IPS DF 4.7 (cell line): Measurements from ENCODE around the gene KLF13.

ENCODE experiments used
- DNase-seq: peaks from one replicate; pipeline ENCODE4 v3.0.0-alpha.2; 2013; ENCODE audit warnings: low spot score; ENCODE audit errors: extremely low read depth

KLF13 gene

GRCh38 chr15:31361764-31362515, 35.3 kb downstream of the KLF13 start:
- DNase-seq = no peak

- no peak for DNase-seq
Observed at GRCh38 chr15:31362886-31363285, 36.3 kb downstream of the KLF13 start.

GRCh38 chr15:31364301-31365031, 37.8 kb downstream of the KLF13 start:
- no peak for DNase-seq

- DNase-seq = no peak
Observed at GRCh38 chr15:31365032-31365654, 38.5 kb downstream of the KLF13 start.

DNA sequence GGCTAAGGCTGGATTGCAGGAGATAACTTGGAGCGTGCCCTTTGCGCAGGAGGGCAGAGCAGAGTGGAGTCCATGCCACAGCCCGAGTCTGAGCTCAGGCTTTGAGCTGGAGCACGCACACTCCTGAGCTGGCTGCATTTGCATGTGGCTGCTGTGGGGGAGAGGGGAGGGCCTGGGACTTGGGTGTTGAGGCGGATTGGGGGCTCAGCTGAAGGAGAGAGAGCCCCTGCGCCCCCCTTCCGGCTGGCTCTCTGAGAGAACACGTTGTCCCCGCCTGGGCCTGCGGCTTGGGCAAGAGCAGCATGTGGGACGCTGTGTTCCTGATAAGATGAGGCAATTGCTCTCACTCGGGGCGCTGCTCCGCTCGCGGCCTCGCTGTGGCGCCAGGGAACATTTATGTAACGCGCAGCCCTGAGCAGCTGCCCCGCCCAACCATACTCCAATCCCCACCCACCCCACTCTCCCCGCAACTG, 39.1 kb downstream of the KLF13 start:
- DNase-seq = no peak

GRCh38 chr15:31366169-31366734, 39.6 kb downstream of the KLF13 start:
- DNase-seq = no peak

DNA sequence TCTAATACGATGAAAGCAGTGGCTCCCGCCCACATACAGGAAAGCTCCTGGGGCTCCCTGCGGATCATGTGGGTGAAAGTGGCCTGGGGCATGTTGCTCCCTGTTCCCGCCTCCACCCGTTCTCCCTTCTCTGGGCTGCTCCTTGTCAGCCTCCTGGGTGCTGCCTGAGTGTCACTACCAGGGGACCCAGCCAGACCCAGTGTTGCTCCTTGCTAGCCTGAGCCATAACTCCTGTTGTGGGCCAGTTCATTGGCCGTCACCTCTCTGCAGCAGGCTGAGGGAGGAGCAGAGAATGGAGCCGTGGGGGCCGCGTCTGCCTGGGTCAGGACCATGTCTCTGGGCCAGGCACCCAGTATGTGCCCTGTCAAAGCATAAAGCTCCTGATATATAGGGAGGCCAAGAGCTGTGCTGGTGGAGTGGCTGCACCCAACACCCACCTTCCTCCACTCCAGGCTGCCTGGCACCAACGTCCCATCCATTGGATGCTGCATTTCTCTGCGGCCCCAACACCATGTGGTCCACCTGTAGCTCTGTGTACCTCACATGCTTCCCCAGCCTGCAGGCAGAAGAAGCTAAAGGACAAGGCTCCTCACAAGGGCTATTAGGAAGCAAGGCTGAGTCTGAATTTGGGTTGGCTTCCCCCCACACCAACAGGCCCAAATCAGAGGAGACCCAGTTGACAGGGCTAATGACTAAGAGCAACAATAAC, 40.5 kb downstream of the KLF13 start:
- no peak for DNase-seq

- no peak for DNase-seq
Observed at GRCh38 chr15:31367730-31368344, 41.2 kb downstream of the KLF13 start.

DNA sequence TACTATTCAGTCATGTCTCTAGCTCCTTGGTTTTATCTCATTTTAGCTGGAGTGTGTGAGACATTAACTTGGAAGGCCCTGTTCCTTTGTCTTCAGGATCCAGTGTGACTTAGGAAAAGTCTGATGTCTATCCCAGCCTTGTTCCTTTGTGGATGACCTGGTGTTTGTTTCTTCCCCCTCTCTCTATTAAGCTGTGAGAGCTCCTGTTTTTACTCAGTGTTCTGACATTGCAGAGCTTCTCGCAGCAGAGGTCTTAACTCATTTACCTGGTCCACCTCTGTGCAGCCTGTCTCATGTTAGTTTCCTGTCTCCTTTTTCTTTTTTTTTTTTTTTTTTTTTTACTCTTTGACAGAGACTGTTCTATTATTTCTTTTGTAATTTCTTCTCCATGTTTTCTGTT, 43.1 kb downstream of the KLF13 start:
- no peak for DNase-seq

- DNase-seq = no peak
Observed at GRCh38 chr15:31371520-31372240, 45.0 kb downstream of the KLF13 start.

- DNase-seq = no peak
Observed at GRCh38 chr15:31372635-31373091, 46.0 kb downstream of the KLF13 start.

DNA sequence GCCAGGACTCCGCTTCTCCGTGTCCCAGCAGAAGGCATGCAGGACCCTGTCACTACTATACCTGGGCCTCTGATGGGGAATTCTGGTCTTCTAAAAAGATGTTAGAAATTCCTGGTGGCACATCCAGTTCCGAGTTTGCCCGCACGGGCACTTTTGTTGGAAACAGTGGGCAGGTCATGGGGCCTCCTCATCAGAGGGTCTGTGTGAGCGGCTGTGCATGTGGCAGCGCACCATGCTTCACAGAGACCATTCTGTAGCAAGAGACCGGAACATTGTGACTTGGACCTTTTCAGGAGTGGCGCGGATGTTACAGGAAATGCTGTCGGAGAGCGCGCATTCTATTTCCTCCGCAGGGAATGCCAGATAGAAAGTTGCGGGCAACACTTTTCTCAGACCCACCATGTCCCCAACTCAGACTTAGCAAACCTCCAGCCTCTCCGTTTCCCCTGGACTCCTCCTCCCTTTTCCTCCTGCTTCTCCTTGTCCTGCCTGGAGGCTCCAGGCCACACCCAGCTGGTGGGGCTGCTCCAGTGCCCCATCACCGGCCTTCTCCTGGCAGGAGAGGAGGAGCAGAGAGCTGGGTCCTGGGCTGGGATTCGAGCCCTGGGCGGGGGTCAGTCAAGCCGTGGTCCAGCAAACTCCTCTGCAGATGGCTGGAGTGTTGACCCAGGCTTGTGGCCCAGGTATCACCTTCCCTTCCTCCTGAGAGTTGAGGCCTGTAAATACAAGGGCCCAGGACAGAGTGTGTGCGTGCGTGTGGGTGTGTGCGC, 46.6 kb downstream of the KLF13 start:
- no peak for DNase-seq

GRCh38 chr15:31373970-31374369, 47.3 kb downstream of the KLF13 start:
- no peak for DNase-seq

DNA sequence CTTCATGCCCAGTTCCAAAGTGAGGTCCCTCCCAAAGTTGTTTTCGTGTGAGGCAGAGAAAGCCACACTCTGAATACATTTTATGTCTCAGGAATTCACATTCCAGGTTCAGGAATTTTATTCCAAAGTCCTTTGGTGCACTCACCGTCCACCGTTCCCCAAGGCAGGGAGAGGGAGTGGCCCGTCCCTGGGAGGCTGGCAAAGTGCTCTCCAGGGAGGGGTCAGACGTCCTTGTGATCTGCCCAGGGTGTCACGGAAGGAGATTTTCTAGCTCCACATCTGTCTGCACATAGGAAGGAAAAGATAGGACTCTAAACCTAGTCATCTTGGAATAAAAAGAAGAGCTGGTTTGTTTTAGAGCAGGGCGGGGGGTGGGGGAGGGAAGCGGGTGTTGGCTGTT, 47.9 kb downstream of the KLF13 start:
- DNase-seq = no peak

DNA sequence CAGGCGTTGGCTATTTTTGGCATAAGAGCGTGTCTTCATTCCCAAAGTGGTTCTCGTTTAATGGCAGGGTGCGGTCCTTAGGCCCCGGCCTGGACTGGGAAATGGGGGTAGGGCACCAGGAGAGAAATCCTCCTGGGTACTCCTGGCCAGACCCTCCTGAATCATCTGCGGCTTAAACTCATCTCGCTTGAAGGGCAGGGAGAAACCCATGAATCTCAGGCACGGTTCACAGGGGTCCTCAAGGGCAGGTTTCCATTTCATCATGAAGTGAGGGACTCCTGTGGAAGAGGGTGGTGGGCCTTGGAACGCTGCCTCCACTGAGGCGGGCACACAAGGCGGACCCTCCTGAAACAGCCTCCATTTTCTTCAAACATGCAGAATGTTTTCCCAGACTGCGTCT, 48.4 kb downstream of the KLF13 start:
- DNase-seq = no peak

DNA sequence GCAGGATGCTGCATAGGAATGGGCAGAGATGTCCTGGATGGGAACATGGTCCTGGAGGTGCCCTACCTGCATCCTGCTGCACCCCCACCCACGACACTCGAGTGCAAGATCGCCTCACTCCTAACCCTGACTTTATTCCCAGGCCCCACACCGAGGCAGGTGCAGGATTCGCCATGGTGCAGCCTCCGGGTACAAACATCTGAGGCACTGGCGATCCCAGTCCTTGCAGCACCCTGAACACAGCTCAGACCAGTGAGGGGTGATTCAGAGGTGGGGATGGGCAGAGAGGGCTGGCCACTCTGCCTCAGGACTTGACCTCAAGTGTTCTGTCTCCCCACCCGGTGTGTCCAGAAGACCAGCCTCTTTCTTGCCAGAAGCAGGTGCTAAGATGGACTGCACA, 49.1 kb downstream of the KLF13 start:
- no peak for DNase-seq

- no peak for DNase-seq
Observed at GRCh38 chr15:31376511-31376910, 49.9 kb downstream of the KLF13 start.

DNA sequence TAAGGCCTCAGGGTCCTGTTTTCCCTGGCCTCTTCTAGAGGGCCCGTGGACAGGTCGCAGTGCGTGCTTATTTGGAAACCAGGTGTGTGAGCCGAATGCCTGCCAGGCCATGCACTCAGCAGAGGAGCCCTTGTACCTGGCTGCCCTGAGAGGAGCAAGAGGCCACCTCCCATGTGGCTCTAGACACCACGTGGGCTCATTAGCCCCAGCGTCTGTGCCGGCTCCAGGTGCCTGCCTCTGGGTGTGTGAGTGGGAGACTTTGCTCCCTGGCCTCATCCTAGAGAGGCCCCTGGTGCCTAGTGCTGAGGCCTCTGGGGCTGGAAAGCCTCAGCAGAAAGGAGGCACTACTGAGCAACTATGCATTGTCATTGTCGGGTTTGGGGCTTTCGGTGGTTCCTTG, 50.4 kb downstream of the KLF13 start:
- DNase-seq = no peak

DNA sequence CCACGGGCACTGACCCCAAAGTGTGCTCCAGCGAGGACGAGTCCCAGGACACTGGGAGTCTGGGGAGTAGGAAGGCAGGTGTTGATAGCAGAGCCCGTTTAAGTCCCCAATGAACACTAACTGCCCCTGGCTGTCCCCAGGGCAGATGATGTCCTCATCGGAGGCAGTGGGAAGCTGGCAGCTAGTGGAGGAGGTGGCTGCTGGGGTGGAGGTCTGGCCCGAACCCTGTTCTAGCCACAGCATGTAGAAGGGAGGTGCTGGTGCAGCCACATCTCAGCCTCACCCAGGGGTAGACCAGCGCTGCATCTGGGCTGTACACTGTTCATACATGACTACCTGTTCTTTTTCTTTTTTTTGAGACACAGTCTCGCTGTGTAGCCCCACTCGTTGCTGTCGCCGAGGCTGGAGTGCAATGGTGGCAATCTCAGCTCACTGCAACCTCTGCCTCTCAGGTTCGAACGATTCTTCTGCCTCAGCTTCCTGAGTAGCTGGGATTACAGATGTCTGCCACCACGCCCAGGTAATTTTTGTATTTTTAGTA, 51.8 kb downstream of the KLF13 start:
- DNase-seq = no peak
